ENCODE results near the gene WNK3. TPM values are rescaled to one million over a fixed set of nuclear protein-coding genes. Genes with fewer than 3 reads are reported as not detected.

WNK3 gene
- total and polyA plus RNA-seq, 4 donors: 1.7 to 11.9 (median 7.5) TPM

DNA sequence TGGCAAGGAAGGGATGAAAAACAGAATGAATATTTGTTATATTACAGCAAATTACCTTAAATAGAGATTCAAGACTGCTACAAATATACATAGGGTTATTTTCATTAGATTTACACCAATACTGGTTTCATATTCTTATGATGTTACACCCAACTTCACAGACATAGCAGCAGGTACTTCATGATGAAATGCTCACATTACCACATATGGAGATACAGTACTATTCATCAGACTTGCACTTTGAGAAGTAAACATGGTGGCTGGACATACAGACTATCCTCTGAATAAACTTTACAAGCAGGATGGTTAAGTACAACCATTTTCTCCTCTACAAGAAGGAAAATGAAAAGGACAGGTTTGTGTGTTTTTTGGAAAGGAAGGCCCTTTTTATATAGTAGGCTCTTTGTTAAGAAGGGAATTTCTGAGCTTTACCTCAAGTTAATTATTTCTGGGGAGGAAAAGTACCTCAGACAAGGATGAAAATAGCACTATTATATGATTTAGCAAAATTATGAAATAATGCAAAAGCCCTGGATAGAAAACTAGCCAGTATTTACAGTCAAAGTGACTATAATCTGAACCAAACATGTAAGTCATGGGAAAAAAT, 162.8 kb downstream of the WNK3 start:
- no peak for DNase-seq (ENCODE audit: low spot score)
- Histone ChIP-seq H3K27ac (ENCODE audit: low read depth in 1 of 2, low read length in 2 of 2) (no peak overlapping the region), H3K9me3 (ENCODE audit: control insufficient read depth in 4 of 4, low read length in 3 of 4) (no peaks in the 10 kb centered on the region), H3K4me1 (ENCODE audit: control insufficient read depth in 4 of 4, insufficient read depth in 4 of 4, low read length in 3 of 4) (no peaks in the 10 kb centered on the region), H3K36me3 (ENCODE audit: control insufficient read depth in 4 of 4, insufficient read depth in 3 of 4, low read depth in 1 of 4, low read length in 3 of 4) (no peaks in the 10 kb centered on the region), H3K4me3 (ENCODE audit: low read depth in 1 of 3, low read length in 3 of 3) (no peak overlapping the region), H3K9ac (ENCODE audit: low read depth in 1 of 2, low read length in 2 of 2) (no peak overlapping the region), H3K27me3 (ENCODE audit: control insufficient read depth in 4 of 4, insufficient read depth in 4 of 4, low read length in 3 of 4) (no peaks in the 10 kb centered on the region)
- TF ChIP-seq, protein P1, sequence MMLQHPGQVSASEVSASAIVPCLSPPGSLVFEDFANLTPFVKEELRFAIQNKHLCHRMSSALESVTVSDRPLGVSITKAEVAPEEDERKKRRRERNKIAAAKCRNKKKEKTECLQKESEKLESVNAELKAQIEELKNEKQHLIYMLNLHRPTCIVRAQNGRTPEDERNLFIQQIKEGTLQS (IDR thresholded peaks at IDR 0.05): no peak
- TF ChIP-seq FOXA2 (IDR thresholded peaks at IDR 0.05): no peak
- TF ChIP-seq, protein P2, sequence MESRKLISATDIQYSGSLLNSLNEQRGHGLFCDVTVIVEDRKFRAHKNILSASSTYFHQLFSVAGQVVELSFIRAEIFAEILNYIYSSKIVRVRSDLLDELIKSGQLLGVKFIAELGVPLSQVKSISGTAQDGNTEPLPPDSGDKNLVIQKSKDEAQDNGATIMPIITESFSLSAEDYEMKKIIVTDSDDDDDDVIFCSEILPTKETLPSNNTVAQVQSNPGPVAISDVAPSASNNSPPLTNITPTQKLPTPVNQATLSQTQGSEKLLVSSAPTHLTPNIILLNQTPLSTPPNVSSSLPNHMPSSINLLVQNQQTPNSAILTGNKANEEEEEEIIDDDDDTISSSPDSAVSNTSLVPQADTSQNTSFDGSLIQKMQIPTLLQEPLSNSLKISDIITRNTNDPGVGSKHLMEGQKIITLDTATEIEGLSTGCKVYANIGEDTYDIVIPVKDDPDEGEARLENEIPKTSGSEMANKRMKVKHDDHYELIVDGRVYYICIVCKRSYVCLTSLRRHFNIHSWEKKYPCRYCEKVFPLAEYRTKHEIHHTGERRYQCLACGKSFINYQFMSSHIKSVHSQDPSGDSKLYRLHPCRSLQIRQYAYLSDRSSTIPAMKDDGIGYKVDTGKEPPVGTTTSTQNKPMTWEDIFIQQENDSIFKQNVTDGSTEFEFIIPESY (IDR thresholded peaks at IDR 0.05): no peak
- no peak for TF ChIP-seq NR2F2 (IDR thresholded peaks at IDR 0.05)
- no peak for TF ChIP-seq SP1 (IDR thresholded peaks at IDR 0.05)
- no peak for TF ChIP-seq FOXA1 (IDR thresholded peaks at IDR 0.05)
- no peak for TF ChIP-seq JUND (IDR thresholded peaks at IDR 0.05)
- TF ChIP-seq HNF4G (IDR thresholded peaks at IDR 0.05): no peak
- TF ChIP-seq RAD21 (IDR thresholded peaks at IDR 0.05): no peak
- no peak for TF ChIP-seq RXRA (IDR thresholded peaks at IDR 0.05)
- TF ChIP-seq, protein P3, sequence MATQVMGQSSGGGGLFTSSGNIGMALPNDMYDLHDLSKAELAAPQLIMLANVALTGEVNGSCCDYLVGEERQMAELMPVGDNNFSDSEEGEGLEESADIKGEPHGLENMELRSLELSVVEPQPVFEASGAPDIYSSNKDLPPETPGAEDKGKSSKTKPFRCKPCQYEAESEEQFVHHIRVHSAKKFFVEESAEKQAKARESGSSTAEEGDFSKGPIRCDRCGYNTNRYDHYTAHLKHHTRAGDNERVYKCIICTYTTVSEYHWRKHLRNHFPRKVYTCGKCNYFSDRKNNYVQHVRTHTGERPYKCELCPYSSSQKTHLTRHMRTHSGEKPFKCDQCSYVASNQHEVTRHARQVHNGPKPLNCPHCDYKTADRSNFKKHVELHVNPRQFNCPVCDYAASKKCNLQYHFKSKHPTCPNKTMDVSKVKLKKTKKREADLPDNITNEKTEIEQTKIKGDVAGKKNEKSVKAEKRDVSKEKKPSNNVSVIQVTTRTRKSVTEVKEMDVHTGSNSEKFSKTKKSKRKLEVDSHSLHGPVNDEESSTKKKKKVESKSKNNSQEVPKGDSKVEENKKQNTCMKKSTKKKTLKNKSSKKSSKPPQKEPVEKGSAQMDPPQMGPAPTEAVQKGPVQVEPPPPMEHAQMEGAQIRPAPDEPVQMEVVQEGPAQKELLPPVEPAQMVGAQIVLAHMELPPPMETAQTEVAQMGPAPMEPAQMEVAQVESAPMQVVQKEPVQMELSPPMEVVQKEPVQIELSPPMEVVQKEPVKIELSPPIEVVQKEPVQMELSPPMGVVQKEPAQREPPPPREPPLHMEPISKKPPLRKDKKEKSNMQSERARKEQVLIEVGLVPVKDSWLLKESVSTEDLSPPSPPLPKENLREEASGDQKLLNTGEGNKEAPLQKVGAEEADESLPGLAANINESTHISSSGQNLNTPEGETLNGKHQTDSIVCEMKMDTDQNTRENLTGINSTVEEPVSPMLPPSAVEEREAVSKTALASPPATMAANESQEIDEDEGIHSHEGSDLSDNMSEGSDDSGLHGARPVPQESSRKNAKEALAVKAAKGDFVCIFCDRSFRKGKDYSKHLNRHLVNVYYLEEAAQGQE (IDR thresholded peaks at IDR 0.05): no peak
- TF ChIP-seq TAF1 (conservative IDR thresholded peaks at IDR 0.05): no peak
- TF ChIP-seq, protein P4, sequence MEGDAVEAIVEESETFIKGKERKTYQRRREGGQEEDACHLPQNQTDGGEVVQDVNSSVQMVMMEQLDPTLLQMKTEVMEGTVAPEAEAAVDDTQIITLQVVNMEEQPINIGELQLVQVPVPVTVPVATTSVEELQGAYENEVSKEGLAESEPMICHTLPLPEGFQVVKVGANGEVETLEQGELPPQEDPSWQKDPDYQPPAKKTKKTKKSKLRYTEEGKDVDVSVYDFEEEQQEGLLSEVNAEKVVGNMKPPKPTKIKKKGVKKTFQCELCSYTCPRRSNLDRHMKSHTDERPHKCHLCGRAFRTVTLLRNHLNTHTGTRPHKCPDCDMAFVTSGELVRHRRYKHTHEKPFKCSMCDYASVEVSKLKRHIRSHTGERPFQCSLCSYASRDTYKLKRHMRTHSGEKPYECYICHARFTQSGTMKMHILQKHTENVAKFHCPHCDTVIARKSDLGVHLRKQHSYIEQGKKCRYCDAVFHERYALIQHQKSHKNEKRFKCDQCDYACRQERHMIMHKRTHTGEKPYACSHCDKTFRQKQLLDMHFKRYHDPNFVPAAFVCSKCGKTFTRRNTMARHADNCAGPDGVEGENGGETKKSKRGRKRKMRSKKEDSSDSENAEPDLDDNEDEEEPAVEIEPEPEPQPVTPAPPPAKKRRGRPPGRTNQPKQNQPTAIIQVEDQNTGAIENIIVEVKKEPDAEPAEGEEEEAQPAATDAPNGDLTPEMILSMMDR (IDR thresholded peaks at IDR 0.05; ENCODE audit: low read depth, low read length, missing input control): no peak

DNA sequence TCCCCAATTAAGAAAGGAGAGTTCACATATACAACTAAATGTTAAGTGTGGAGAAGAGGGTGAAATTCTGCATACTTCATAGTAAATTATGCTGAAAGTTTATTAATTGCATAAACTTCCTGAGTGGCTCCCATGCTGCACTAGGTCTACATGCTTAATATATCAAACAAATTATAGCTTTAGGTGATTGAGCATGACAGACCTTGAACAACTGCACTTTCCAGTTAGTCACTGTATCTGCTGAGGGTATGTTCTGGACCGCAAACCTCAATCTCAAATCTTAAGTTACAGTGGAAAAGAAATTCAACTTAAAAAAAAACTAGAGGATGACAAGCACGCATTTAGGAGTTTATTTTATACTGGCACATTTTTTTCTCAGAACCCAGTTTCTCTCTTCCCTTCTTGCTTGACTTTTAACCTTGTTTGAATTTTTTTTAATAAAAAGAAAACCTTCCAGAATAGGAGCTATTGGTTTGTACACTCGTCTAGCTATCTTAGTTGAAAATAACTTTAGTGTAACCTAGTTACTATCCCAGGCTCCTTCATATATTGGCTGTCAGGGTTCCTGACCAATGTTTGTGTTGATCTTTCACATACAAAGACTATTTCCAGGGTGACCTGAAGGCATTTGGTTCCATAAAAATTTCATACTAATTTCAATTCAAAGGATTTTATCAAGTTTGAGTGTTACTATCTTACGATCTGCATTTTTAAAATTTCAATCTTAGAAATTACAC, 164.6 kb downstream of the WNK3 start:
- 89% methylated on average over 4 of the region's 4 CpGs for WGBS
- TF ChIP-seq EGR1 (IDR thresholded peaks at IDR 0.05; ENCODE audit: low read depth in 2 of 2) (no peak), HNF4G (IDR thresholded peaks at IDR 0.05) (no peak), YY1 (IDR thresholded peaks at IDR 0.05) (no peak), FOXA2 (IDR thresholded peaks at IDR 0.05) (no peak), JUND (IDR thresholded peaks at IDR 0.05) (no peak)
- TF ChIP-seq, protein P2 (IDR thresholded peaks at IDR 0.05): no peak
- DNase-seq (ENCODE audit: low spot score): no peak

More for the DNA sequence above, 164.6 kb downstream of the WNK3 start:
- no peak overlapping the region for H3K4me3 ChIP-seq (ENCODE audit: low read depth in 1 of 3, low read length in 3 of 3)
- no peaks in the 10 kb centered on the region for H3K36me3 ChIP-seq (ENCODE audit: control insufficient read depth in 4 of 4, insufficient read depth in 3 of 4, low read depth in 1 of 4, low read length in 3 of 4)
- no peak overlapping the region for H3K27ac ChIP-seq (ENCODE audit: low read depth in 1 of 2, low read length in 2 of 2)
- no peaks in the 10 kb centered on the region for H3K27me3 ChIP-seq (ENCODE audit: control insufficient read depth in 4 of 4, insufficient read depth in 4 of 4, low read length in 3 of 4)
- no peak overlapping the region for H3K9ac ChIP-seq (ENCODE audit: low read depth in 1 of 2, low read length in 2 of 2)
- H3K4me1 ChIP-seq (ENCODE audit: control insufficient read depth in 4 of 4, insufficient read depth in 4 of 4, low read length in 3 of 4): no peaks in the 10 kb centered on the region
- H3K9me3 ChIP-seq (ENCODE audit: control insufficient read depth in 4 of 4, low read length in 3 of 4): no peaks in the 10 kb centered on the region
